B cell (primary cell): Measurements from ENCODE around the gene SLC24A3. TPM values are rescaled to one million over a fixed set of nuclear protein-coding genes. Genes with fewer than 3 reads are reported as not detected.

Experiments
- ATAC-seq: fragments of 200-7000 bp; cut with Tn5 transposase; one replicate; pipeline ENCODE4 v1.10.0; 2021; ENCODE audit warnings: low read depth, mild to moderate bottlenecking, moderate number of reproducible peaks, moderate library complexity
- CTCF ChIA-PET: fragments of 350-600 bp; sonication (Branson Sonifier 250); formaldehyde crosslinking; loops from one replicate; lab custom pipeline; 2021; ENCODE audit warnings: antibody characterized with exemption, inconsistent platforms; lab: Charles Lee
- POLR2A ChIA-PET: fragments of 350-600 bp; sonication (Branson Sonifier 250); formaldehyde crosslinking; loops from one replicate; lab custom pipeline; 2021; ENCODE audit warnings: antibody characterized with exemption; lab: Charles Lee
- DNase-seq: peaks from one replicate; pipeline ENCODE4 v3.0.0; 2013
- H2AFZ ChIP-seq: 2 replicates; pipeline ENCODE4 v1.6.1; 2012; ENCODE audit warnings: mild to moderate bottlenecking, low read depth, low read length; ENCODE audit not compliant: insufficient read depth, poor library complexity, severe bottlenecking
- H3K27ac ChIP-seq, 2 donors: 1 replicate in 1 of 2; 2 replicates in 1 of 2; pipeline ENCODE4 v1.5.1; 2012 to 2013; ENCODE audit warnings: low read length in 2 of 2, mild to moderate bottlenecking in 2 of 2, moderate library complexity in 1 of 2
- H3K27me3 ChIP-seq, 4 experiments: fragments of 200-600 bp in 1 of 4; sonication (generic) in 1 of 4; replicated peaks in 1 of 4; 1 replicate in 2 of 4; 2 replicates in 2 of 4; pipeline versions ENCODE4 v1.6.1 to v1.7.0; 2013 to 2016; ENCODE audit warnings: low read length in 3 of 4, mild to moderate bottlenecking in 2 of 4, mixed read lengths in 1 of 4, moderate library complexity in 1 of 4; ENCODE audit not compliant: insufficient read depth in 4 of 4, control insufficient read depth in 3 of 4; ENCODE audit errors: control extremely low read depth in 1 of 4
- H3K36me3 ChIP-seq, 2 experiments: replicated peaks in 1 of 2; 1 replicate in 1 of 2; 2 replicates in 1 of 2; pipeline versions ENCODE4 v1.6.1 to v1.7.1; 2013; ENCODE audit warnings: low read length in 1 of 2; ENCODE audit not compliant: insufficient read depth in 2 of 2, control insufficient read depth in 1 of 2; ENCODE audit errors: control extremely low read depth in 1 of 2, extremely low read depth in 1 of 2
- H3K4me1 ChIP-seq, 2 donors: fragments of 200-600 bp in 1 of 2; sonication (generic) in 1 of 2; 1 replicate in 1 of 2; 2 replicates in 1 of 2; pipeline versions ENCODE4 v1.5.1 to v1.6.1; 2013 to 2017; ENCODE audit warnings: low read length in 2 of 2; ENCODE audit not compliant: control insufficient read depth in 2 of 2, insufficient read depth in 2 of 2
- H3K4me2 ChIP-seq: replicated peaks from 2 replicates; pipeline ENCODE3; 2012; ENCODE audit warnings: mild to moderate bottlenecking, low read depth, low read length; ENCODE audit not compliant: poor library complexity, severe bottlenecking
- H3K4me3 ChIP-seq, 5 experiments: fragments of 200-600 bp in 1 of 5; sonication (generic) in 1 of 5; 1 replicate in 3 of 5; 2 replicates in 2 of 5; pipeline versions ENCODE4 v1.5.1 to v1.7.0; 2011 to 2016; ENCODE audit warnings: low read length in 4 of 5, mild to moderate bottlenecking in 4 of 5, low read depth in 2 of 5, control low read depth in 1 of 5, moderate library complexity in 1 of 5; ENCODE audit not compliant: insufficient read depth in 1 of 5; ENCODE audit errors: control extremely low read depth in 1 of 5, extremely low read depth in 1 of 5
- H3K79me2 ChIP-seq: fragments of 200-600 bp; sonication (generic); one replicate; pipeline ENCODE4 v1.6.0; 2016; ENCODE audit warnings: low read length; ENCODE audit not compliant: control insufficient read depth, insufficient read depth
- H3K9ac ChIP-seq: fragments of 200-600 bp; sonication (generic); 2 replicates; pipeline ENCODE4 v1.6.1; 2017; ENCODE audit warnings: mild to moderate bottlenecking, low read length, moderate library complexity
- H3K9me3 ChIP-seq, 3 donors: one replicate each; pipeline versions ENCODE4 v1.6.1 to v1.7.1; 2013; ENCODE audit warnings: low read length in 2 of 3; ENCODE audit not compliant: control insufficient read depth in 2 of 3, insufficient read depth in 1 of 3; ENCODE audit errors: control extremely low read depth in 1 of 3
- H4K20me1 ChIP-seq: 2 replicates; pipeline ENCODE4 v1.6.0; 2012; ENCODE audit warnings: mild to moderate bottlenecking, low read length; ENCODE audit not compliant: insufficient read depth, control insufficient read depth, poor library complexity, severe bottlenecking
- H3K27ac Mint-ChIP-seq: one replicate; pipeline ENCODE4 v1.8.0; 2021; ENCODE audit warnings: mixed read lengths
- H3K27me3 Mint-ChIP-seq: one replicate; pipeline ENCODE4 v1.8.0; 2021; ENCODE audit warnings: mixed read lengths
- H3K4me1 Mint-ChIP-seq: one replicate; pipeline ENCODE4 v1.8.0; 2021; ENCODE audit warnings: mixed read lengths
- H3K4me3 Mint-ChIP-seq: one replicate; pipeline ENCODE4 v1.8.0; 2021; ENCODE audit warnings: mixed read lengths
- H3K9me3 Mint-ChIP-seq: one replicate; pipeline ENCODE4 v1.8.0; 2022; ENCODE audit warnings: mixed read lengths; ENCODE audit not compliant: insufficient read depth
- EZH2 ChIP-seq: IDR thresholded peaks from 2 replicates; pipeline ENCODE4 v1.6.1; 2012; ENCODE audit warnings: borderline replicate concordance, low read depth, mild to moderate bottlenecking, moderate library complexity, low read length; ENCODE audit not compliant: insufficient read depth, poor library complexity, severe bottlenecking
- WGBS: methylation state at CpG from one replicate; pipeline ENCODE4 v1.1.5; 2013; ENCODE audit warnings: missing lambda C conversion rate; ENCODE audit not compliant: insufficient coverage; 5-methylcytosine and 5-hydroxymethylcytosine counted together
- intact Hi-C: fragments of 100-400 bp; cut with micrococcal nuclease; formaldehyde crosslinking; loops from one replicate; pipeline ENCODE4 v1.10.0; 2022
- polyA plus RNA-seq: library from polyadenylated mRNA; depleted of rRNA; stranded (reverse); fragments of >200 nt; gene quantifications from 2 replicates; pipeline ENCODE4 v1.2.3, GENCODE V29; 2012
- total RNA-seq, 2 donors: library from RNA; stranded (reverse); fragments of 120-200 nt in 1 of 2; gene quantifications; 1 replicate in 1 of 2; 2 replicates in 1 of 2; pipeline versions ENCODE4 v1.2.3 to v1.2.4, GENCODE V29; 2013 to 2022
- TF ChIP-seq, protein P1 (sequence below): fragments of 200-600 bp; IDR thresholded peaks from one replicate; pipeline ENCODE4 v1.8.0; 2022; ENCODE audit warnings: antibody characterized with exemption, mild to moderate bottlenecking

SLC24A3 gene
- total and polyA plus RNA-seq, 2 donors (not counting 1 experiment from before 2014, with no cell fraction given), result not detected

DNA sequence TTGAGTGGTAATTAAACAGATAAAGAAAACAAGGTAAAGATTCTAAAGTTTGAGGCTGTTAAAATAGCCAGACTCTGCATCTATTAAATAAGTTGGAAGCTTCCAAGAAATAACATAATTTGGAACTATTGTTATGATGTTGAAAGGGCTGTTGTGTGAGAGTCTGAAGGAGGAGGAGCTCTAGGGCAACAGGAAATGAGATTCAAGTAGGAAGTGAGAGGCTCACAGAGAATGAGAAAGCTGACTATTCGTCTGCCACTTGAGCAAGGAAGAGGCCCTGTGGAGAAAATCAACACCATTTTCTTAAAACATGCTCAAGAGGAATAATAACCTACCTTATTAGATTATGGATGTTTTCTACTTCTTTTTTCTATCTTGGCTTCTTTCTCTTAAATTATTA lies 185.2 kb downstream of the SLC24A3 start:
- H4K20me1 ChIP-seq, result no peaks in the 10 kb centered on the region
- H3K27ac ChIP-seq, result no peak overlapping the region
- no peak for ATAC-seq
- H3K27me3 ChIP-seq, result no peaks in the 10 kb centered on the region
- ChIA-PET CTCF (no interaction called here), POLR2A (no interaction called here)
- no peak overlapping the region for H2AFZ ChIP-seq
- H3K9me3 Mint-ChIP-seq, result peaks cover 8% of the 10 kb centered on the region
- no peaks in the 10 kb centered on the region for H3K4me1 Mint-ChIP-seq
- H3K4me1 ChIP-seq, result no peaks in the 10 kb centered on the region
- no peaks in the 10 kb centered on the region for H3K79me2 ChIP-seq
- peaks cover 0 to 6% (median 0%) of the 10 kb centered on the region in 3 donors for H3K9me3 ChIP-seq
- no CpG with 5 or more reads among the region's 1 CpG for WGBS
- H3K27me3 Mint-ChIP-seq, result no peaks in the 10 kb centered on the region
- no peak overlapping the region for H3K4me3 Mint-ChIP-seq
- H3K27ac Mint-ChIP-seq, result no peak overlapping the region
- TF ChIP-seq EZH2, result no peak
- TF ChIP-seq, protein P1, sequence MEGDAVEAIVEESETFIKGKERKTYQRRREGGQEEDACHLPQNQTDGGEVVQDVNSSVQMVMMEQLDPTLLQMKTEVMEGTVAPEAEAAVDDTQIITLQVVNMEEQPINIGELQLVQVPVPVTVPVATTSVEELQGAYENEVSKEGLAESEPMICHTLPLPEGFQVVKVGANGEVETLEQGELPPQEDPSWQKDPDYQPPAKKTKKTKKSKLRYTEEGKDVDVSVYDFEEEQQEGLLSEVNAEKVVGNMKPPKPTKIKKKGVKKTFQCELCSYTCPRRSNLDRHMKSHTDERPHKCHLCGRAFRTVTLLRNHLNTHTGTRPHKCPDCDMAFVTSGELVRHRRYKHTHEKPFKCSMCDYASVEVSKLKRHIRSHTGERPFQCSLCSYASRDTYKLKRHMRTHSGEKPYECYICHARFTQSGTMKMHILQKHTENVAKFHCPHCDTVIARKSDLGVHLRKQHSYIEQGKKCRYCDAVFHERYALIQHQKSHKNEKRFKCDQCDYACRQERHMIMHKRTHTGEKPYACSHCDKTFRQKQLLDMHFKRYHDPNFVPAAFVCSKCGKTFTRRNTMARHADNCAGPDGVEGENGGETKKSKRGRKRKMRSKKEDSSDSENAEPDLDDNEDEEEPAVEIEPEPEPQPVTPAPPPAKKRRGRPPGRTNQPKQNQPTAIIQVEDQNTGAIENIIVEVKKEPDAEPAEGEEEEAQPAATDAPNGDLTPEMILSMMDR, result no peak
- H3K4me2 ChIP-seq, result no peak overlapping the region
- H3K4me3 ChIP-seq, result no peak overlapping the region
- no peak for DNase-seq
- intact Hi-C loops, result no loop called here
- H3K9ac ChIP-seq, result no peak overlapping the region
- H3K36me3 ChIP-seq, result no peaks in the 10 kb centered on the region

DNA sequence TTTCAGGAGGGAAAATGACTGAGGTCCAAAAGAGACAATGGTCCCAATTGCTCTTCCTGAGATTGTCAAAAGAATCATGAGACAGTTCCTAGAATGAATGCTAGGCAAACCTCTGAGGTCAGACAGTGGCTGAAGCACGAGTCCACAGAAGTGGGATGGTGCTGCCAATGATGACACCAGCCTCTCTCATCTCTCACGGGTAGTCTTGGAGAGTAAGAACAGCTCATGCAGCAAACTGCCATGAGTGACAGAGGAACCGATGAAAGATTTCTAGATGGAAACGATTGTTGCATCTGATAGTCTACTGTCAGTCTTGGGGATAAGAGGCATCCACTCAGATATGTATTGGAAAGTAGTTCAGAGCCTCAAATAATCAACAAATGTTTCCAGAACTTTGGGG lies 188.7 kb downstream of the SLC24A3 start:
- intact Hi-C loops, result no loop called here
- H4K20me1 ChIP-seq, result no peaks in the 10 kb centered on the region
- WGBS, result 76% methylated on average over 4 of the region's 4 CpGs
- H3K4me1 ChIP-seq, result no peaks in the 10 kb centered on the region
- no peak for DNase-seq
- H3K27ac ChIP-seq, result no peak overlapping the region
- ChIA-PET CTCF (no interaction called here), POLR2A (no interaction called here)
- Mint-ChIP-seq H3K4me3 (no peak overlapping the region), H3K9me3 (peaks cover 8% of the 10 kb centered on the region), H3K27me3 (peaks cover 6% of the 10 kb centered on the region), H3K27ac (no peak overlapping the region), H3K4me1 (no peaks in the 10 kb centered on the region)
- TF ChIP-seq, protein P1, result no peak
- no peak for TF ChIP-seq EZH2
- no peak overlapping the region for H3K4me2 ChIP-seq
- no peak overlapping the region for H3K4me3 ChIP-seq
- H3K9ac ChIP-seq, result no peak overlapping the region
- no peaks in the 10 kb centered on the region for H3K36me3 ChIP-seq
- H3K9me3 ChIP-seq, result peaks cover 0 to 6% (median 0%) of the 10 kb centered on the region in 3 donors
- no peak for ATAC-seq
- no peaks in the 10 kb centered on the region for H3K27me3 ChIP-seq
- H3K79me2 ChIP-seq, result no peaks in the 10 kb centered on the region
- H2AFZ ChIP-seq, result no peak overlapping the region
